Vagina (tissue), 2 donors: ENCODE data around the gene NSFL1C. TPM values are rescaled to one million over a fixed set of nuclear protein-coding genes. Genes with fewer than 3 reads are reported as not detected.
A peak's percentile ranks its signal among the peaks of the same experiment; 100 is the strongest.

Experiments
- DNase-seq, 2 donors: peaks; one replicate each; pipeline ENCODE4 v3.0.0-alpha.2; 2017; ENCODE audit errors: extremely low spot score in 2 of 2
- H3K27ac ChIP-seq: fragments of 200-600 bp; sonication (generic); one replicate; pipeline ENCODE4 v1.5.1; 2019
- H3K27me3 ChIP-seq: fragments of 200-600 bp; sonication (generic); one replicate; pipeline ENCODE4 v1.5.1; 2019
- H3K36me3 ChIP-seq, 2 donors: fragments of 200-600 bp; sonication (generic); one replicate each; pipeline ENCODE4 v1.5.1; 2017 to 2019
- H3K4me1 ChIP-seq: fragments of 200-600 bp; sonication (generic); one replicate; pipeline ENCODE4 v1.5.1; 2019
- H3K4me3 ChIP-seq, 2 donors: fragments of 200-600 bp; sonication (generic); 1 replicate in 1 of 2; 2 replicates in 1 of 2; pipeline ENCODE4 v1.5.1; 2016 to 2019
- H3K9me3 ChIP-seq: fragments of 200-600 bp; sonication (generic); one replicate; pipeline ENCODE4 v1.5.1; 2019
- CTCF ChIP-seq, 3 experiments: fragments of 450-650 bp in 2 of 3; fragments of 200-600 bp in 1 of 3; sonication (generic) in 1 of 3; IDR thresholded peaks; one replicate each; pipeline ENCODE4 v1.5.1; 2017 to 2019; ENCODE audit warnings: antibody characterized with exemption in 3 of 3, mild to moderate bottlenecking in 2 of 3, moderate library complexity in 2 of 3
- POLR2A ChIP-seq, 2 donors: fragments of 450-650 bp; IDR thresholded peaks; one replicate each; pipeline ENCODE4 v1.6.1; 2017; ENCODE audit warnings: antibody characterized with exemption in 2 of 2, mild to moderate bottlenecking in 2 of 2, moderate library complexity in 2 of 2
- POLR2AphosphoS5 ChIP-seq, 2 donors: sonication (generic); formaldehyde crosslinking; IDR thresholded peaks; one replicate each; pipeline ENCODE4 v1.9.0; 2017; ENCODE audit warnings: antibody characterized with exemption in 2 of 2, mild to moderate bottlenecking in 2 of 2, low read depth in 1 of 2; ENCODE audit not compliant: insufficient read depth in 1 of 2
- intact Hi-C: fragments of 100-400 bp; cut with DNase I; formaldehyde crosslinking; loops from one replicate; pipeline ENCODE4 v1.15.1; 2023
- total RNA-seq: library from RNA; depleted of rRNA; stranded (reverse); fragments of >200 nt; gene quantifications from one replicate; pipeline ENCODE4 v1.2.3, GENCODE V29; 2016

The NSFL1C gene
- total RNA-seq, 1 donor from 2014 or later, result 53.8 TPM

GRCh38 chr20:1469925-1470571 is 3.4 kb upstream of the NSFL1C start:
- Histone ChIP-seq H3K27me3 (no peaks in the 10 kb centered on the region), H3K36me3 (no peaks in the 10 kb centered on the region), H3K4me3 (no peak overlapping the region), H3K27ac (peak overlapping the region; percentile 77), H3K4me1 (peaks cover 38% of the 10 kb centered on the region), H3K9me3 (no peaks in the 10 kb centered on the region)
- peak; percentile 82 to 91 for DNase-seq
- intact Hi-C loops, result no loop called here
- TF ChIP-seq POLR2AphosphoS5 (IDR thresholded peaks at IDR 0.05; ENCODE audit: insufficient read depth in 1 of 2, low read depth in 1 of 2) (peak in 1 of 2 donors; percentile 93), POLR2A (IDR thresholded peaks at IDR 0.05) (no peak), CTCF (IDR thresholded peaks at IDR 0.05) (peak; percentile 13 to 55 (median 51))

- no peak for TF ChIP-seq POLR2A (IDR thresholded peaks at IDR 0.05)
- TF ChIP-seq CTCF (IDR thresholded peaks at IDR 0.05), result no peak
- no peak for TF ChIP-seq POLR2AphosphoS5 (IDR thresholded peaks at IDR 0.05; ENCODE audit: insufficient read depth in 1 of 2, low read depth in 1 of 2)
Measured at GRCh38 chr20:1469306-1469905, 2.8 kb upstream of the NSFL1C start.

GRCh38 chr20:1468117-1468624 is 1.5 kb upstream of the NSFL1C start:
- Histone ChIP-seq H3K27me3 (no peaks in the 10 kb centered on the region), H3K27ac (no peak overlapping the region), H3K9me3 (no peaks in the 10 kb centered on the region), H3K36me3 (no peaks in the 10 kb centered on the region), H3K4me1 (peaks cover 57% of the 10 kb centered on the region), H3K4me3 (no peak overlapping the region)
- DNase-seq, result peak; percentile 40 to 61
- intact Hi-C loops, result no loop called here
- TF ChIP-seq POLR2A (IDR thresholded peaks at IDR 0.05), result no peak

More at GRCh38 chr20:1469306-1469905, 2.8 kb upstream of the NSFL1C start:
- Histone ChIP-seq H3K27me3 (no peaks in the 10 kb centered on the region), H3K4me3 (no peak overlapping the region), H3K36me3 (no peaks in the 10 kb centered on the region), H3K9me3 (no peaks in the 10 kb centered on the region), H3K4me1 (peaks cover 45% of the 10 kb centered on the region), H3K27ac (peak overlapping the region; percentile 77)
- peak; percentile 79 to 82 for DNase-seq
- intact Hi-C loops, result no loop called here

GRCh38 chr20:1467355-1468116 is 887 bp upstream of the NSFL1C start:
- H3K4me1 ChIP-seq, result peaks cover 58% of the 10 kb centered on the region
- no peaks in the 10 kb centered on the region for H3K9me3 ChIP-seq
- intact Hi-C loops, result no loop called here
- DNase-seq, result peak; percentile 82 to 93
- TF ChIP-seq CTCF (IDR thresholded peaks at IDR 0.05), result no peak
- no peak for TF ChIP-seq POLR2A (IDR thresholded peaks at IDR 0.05)
- TF ChIP-seq POLR2AphosphoS5 (IDR thresholded peaks at IDR 0.05; ENCODE audit: insufficient read depth in 1 of 2, low read depth in 1 of 2), result no peak
- no peaks in the 10 kb centered on the region for H3K27me3 ChIP-seq
- no peaks in the 10 kb centered on the region for H3K36me3 ChIP-seq
- peak overlapping the region; percentile 79 to 99 for H3K4me3 ChIP-seq
- peak overlapping the region; percentile 93 for H3K27ac ChIP-seq

GRCh38 chr20:1467082-1467354 is 369 bp upstream of the NSFL1C start:
- intact Hi-C loops, result no loop called here
- peak overlapping the region; percentile 79 to 99 for H3K4me3 ChIP-seq
- no peaks in the 10 kb centered on the region for H3K9me3 ChIP-seq
- no peaks in the 10 kb centered on the region for H3K27me3 ChIP-seq
- no peak for DNase-seq
- H3K36me3 ChIP-seq, result no peaks in the 10 kb centered on the region
- H3K27ac ChIP-seq, result peak overlapping the region; percentile 93
- TF ChIP-seq CTCF (IDR thresholded peaks at IDR 0.05) (no peak), POLR2AphosphoS5 (IDR thresholded peaks at IDR 0.05; ENCODE audit: insufficient read depth in 1 of 2, low read depth in 1 of 2) (no peak), POLR2A (IDR thresholded peaks at IDR 0.05) (no peak)
- H3K4me1 ChIP-seq, result peaks cover 58% of the 10 kb centered on the region
